Islet of Langerhans (tissue), 1 donor: ENCODE measurements around the gene FHOD3.

Experiments
- FAIRE-seq: peaks from one replicate; lab custom pipeline; 2011; peaks lifted over from hg19 to GRCh38; lab: Jason Lieb, UNC

Gene FHOD3

GRCh38 chr18:36595046-36595817 lies 297.7 kb downstream of the FHOD3 start:
- FAIRE-seq: no peak

GRCh38 chr18:36595818-36596215 lies 298.3 kb downstream of the FHOD3 start:
- FAIRE-seq: no peak

GRCh38 chr18:36597636-36598035 lies 300.1 kb downstream of the FHOD3 start:
- no peak for FAIRE-seq

GRCh38 chr18:36600548-36600947 lies 303.0 kb downstream of the FHOD3 start:
- FAIRE-seq: no peak

- no peak for FAIRE-seq
Observed at GRCh38 chr18:36601316-36601715, 303.8 kb downstream of the FHOD3 start.

- no peak for FAIRE-seq
Observed at GRCh38 chr18:36602071-36602470, 304.6 kb downstream of the FHOD3 start.

- no peak for FAIRE-seq
Observed at GRCh38 chr18:36602620-36603019, 305.1 kb downstream of the FHOD3 start.

- FAIRE-seq: no peak
Observed at GRCh38 chr18:36608107-36608506, 310.6 kb downstream of the FHOD3 start.

GRCh38 chr18:36610258-36610657 lies 312.7 kb downstream of the FHOD3 start:
- FAIRE-seq: no peak

GRCh38 chr18:36610661-36611060 lies 313.1 kb downstream of the FHOD3 start:
- no peak for FAIRE-seq

GRCh38 chr18:36613069-36613468 lies 315.6 kb downstream of the FHOD3 start:
- no peak for FAIRE-seq

GRCh38 chr18:36613810-36614209 lies 316.3 kb downstream of the FHOD3 start:
- FAIRE-seq: no peak

- no peak for FAIRE-seq
Observed at GRCh38 chr18:36620788-36621187, 323.3 kb downstream of the FHOD3 start.

- FAIRE-seq: no peak
Observed at GRCh38 chr18:36622610-36623009, 325.1 kb downstream of the FHOD3 start.

GRCh38 chr18:36623091-36623490 lies 325.6 kb downstream of the FHOD3 start:
- FAIRE-seq: no peak

GRCh38 chr18:36623681-36624190 lies 326.2 kb downstream of the FHOD3 start:
- no peak for FAIRE-seq

GRCh38 chr18:36624451-36625167 lies 327.1 kb downstream of the FHOD3 start:
- FAIRE-seq: no peak

GRCh38 chr18:36625386-36625785 lies 327.9 kb downstream of the FHOD3 start:
- no peak for FAIRE-seq

GRCh38 chr18:36627637-36628036 lies 330.1 kb downstream of the FHOD3 start:
- FAIRE-seq: no peak

GRCh38 chr18:36628435-36629137 lies 331.1 kb downstream of the FHOD3 start:
- FAIRE-seq: no peak

GRCh38 chr18:36629138-36629530 lies 331.6 kb downstream of the FHOD3 start:
- no peak for FAIRE-seq

GRCh38 chr18:36629836-36630235 lies 332.3 kb downstream of the FHOD3 start:
- FAIRE-seq: no peak

- FAIRE-seq: no peak
Observed at GRCh38 chr18:36630917-36631316, 333.4 kb downstream of the FHOD3 start.
